ENCODE data around the gene DNASE1L2.

DNASE1L2 gene

GRCh38 chr16:2271848-2272461 is 35.7 kb downstream of the DNASE1L2 start:
- no peak for DNase-seq

GRCh38 chr16:2273484-2273883 is 37.2 kb downstream of the DNASE1L2 start:
- DNase-seq = no peak

GRCh38 chr16:2273931-2274330 is 37.7 kb downstream of the DNASE1L2 start:
- no peak for DNase-seq

- no peak for DNase-seq
These were observed 39.5 kb downstream of the DNASE1L2 start for GRCh38 chr16:2275476-2276367.

- no peak for DNase-seq
These were observed 40.3 kb downstream of the DNASE1L2 start for GRCh38 chr16:2276368-2277195.

GRCh38 chr16:2277466-2278271 is 41.4 kb downstream of the DNASE1L2 start:
- no peak for DNase-seq

- DNase-seq = no peak
These were observed 42.0 kb downstream of the DNASE1L2 start for GRCh38 chr16:2278272-2278608.

- no peak for DNase-seq
These were observed 42.9 kb downstream of the DNASE1L2 start for GRCh38 chr16:2278956-2279800.

GRCh38 chr16:2280461-2280860 is 44.2 kb downstream of the DNASE1L2 start:
- no peak for DNase-seq

GRCh38 chr16:2280981-2281542 is 44.8 kb downstream of the DNASE1L2 start:
- DNase-seq = no peak

GRCh38 chr16:2282262-2282661 is 46.0 kb downstream of the DNASE1L2 start:
- DNase-seq = no peak

- no peak for DNase-seq
These were observed 46.8 kb downstream of the DNASE1L2 start for GRCh38 chr16:2282866-2283555.

- DNase-seq = no peak
These were observed 47.9 kb downstream of the DNASE1L2 start for GRCh38 chr16:2284001-2284770.

- no peak for DNase-seq
These were observed 48.7 kb downstream of the DNASE1L2 start for GRCh38 chr16:2284797-2285576.

- DNase-seq = no peak
These were observed 49.5 kb downstream of the DNASE1L2 start for GRCh38 chr16:2285731-2286191.

GRCh38 chr16:2286550-2286949 is 50.3 kb downstream of the DNASE1L2 start:
- DNase-seq = no peak

- no peak for DNase-seq
These were observed 51.8 kb downstream of the DNASE1L2 start for GRCh38 chr16:2287916-2288547.

Data from NCI-H69 (cell line).